ENCODE results near the gene KNSTRN. TPM values are rescaled to one million over a fixed set of nuclear protein-coding genes. Genes with fewer than 3 reads are reported as not detected.

KNSTRN gene
- total and polyA plus RNA-seq, 9 donors, result 17.8 to 24.8 (median 22.2) TPM

GRCh38 chr15:40345225-40345866 lies 37.2 kb upstream of the KNSTRN start:
- Histone ChIP-seq H3K27ac (ENCODE audit: low read length) (no peak overlapping the region), H3K4me1 (ENCODE audit: control insufficient read depth, insufficient read depth, low read length) (peaks cover 26% of the 10 kb centered on the region), H3K4me3 (ENCODE audit: low read length) (no peak overlapping the region), H3K36me3 (ENCODE audit: control insufficient read depth, insufficient read depth, low read length) (no peaks in the 10 kb centered on the region), H3K27me3 (ENCODE audit: control insufficient read depth, insufficient read depth, low read length) (no peaks in the 10 kb centered on the region), H3K9me3 (replicated peaks; ENCODE audit: control insufficient read depth, low read depth, low read length) (no peaks in the 10 kb centered on the region)
- 69% methylated on average over 6 of the region's 10 CpGs for WGBS (ENCODE audit: insufficient coverage)
- DNase-seq, result no peak

GRCh38 chr15:40345867-40346578 lies 36.5 kb upstream of the KNSTRN start:
- WGBS (ENCODE audit: insufficient coverage), result 82% methylated on average over 4 of the region's 6 CpGs
- Histone ChIP-seq H3K9me3 (replicated peaks; ENCODE audit: control insufficient read depth, low read depth, low read length) (no peaks in the 10 kb centered on the region), H3K27ac (ENCODE audit: low read length) (no peak overlapping the region), H3K27me3 (ENCODE audit: control insufficient read depth, insufficient read depth, low read length) (no peaks in the 10 kb centered on the region), H3K36me3 (ENCODE audit: control insufficient read depth, insufficient read depth, low read length) (no peaks in the 10 kb centered on the region), H3K4me1 (ENCODE audit: control insufficient read depth, insufficient read depth, low read length) (peaks cover 19% of the 10 kb centered on the region), H3K4me3 (ENCODE audit: low read length) (no peak overlapping the region)
- DNase-seq, result no peak

GRCh38 chr15:40346579-40347558 lies 35.7 kb upstream of the KNSTRN start:
- no peaks in the 10 kb centered on the region for H3K36me3 ChIP-seq (ENCODE audit: control insufficient read depth, insufficient read depth, low read length)

GRCh38 chr15:40347559-40348473 lies 34.7 kb upstream of the KNSTRN start:
- 92% methylated on average over 9 of the region's 11 CpGs for WGBS (ENCODE audit: insufficient coverage)
- H3K9me3 ChIP-seq (replicated peaks; ENCODE audit: control insufficient read depth, low read depth, low read length), result no peaks in the 10 kb centered on the region
- DNase-seq, result no peak
- H3K4me3 ChIP-seq (ENCODE audit: low read length), result no peak overlapping the region
- H3K36me3 ChIP-seq (ENCODE audit: control insufficient read depth, insufficient read depth, low read length), result no peaks in the 10 kb centered on the region
- no peak overlapping the region for H3K27ac ChIP-seq (ENCODE audit: low read length)
- H3K27me3 ChIP-seq (ENCODE audit: control insufficient read depth, insufficient read depth, low read length), result peaks cover 2% of the 10 kb centered on the region
- H3K4me1 ChIP-seq (ENCODE audit: control insufficient read depth, insufficient read depth, low read length), result peaks cover 15% of the 10 kb centered on the region

More at GRCh38 chr15:40346579-40347558, 35.7 kb upstream of the KNSTRN start:
- Histone ChIP-seq H3K27me3 (ENCODE audit: control insufficient read depth, insufficient read depth, low read length) (no peaks in the 10 kb centered on the region), H3K4me3 (ENCODE audit: low read length) (no peak overlapping the region), H3K4me1 (ENCODE audit: control insufficient read depth, insufficient read depth, low read length) (peaks cover 15% of the 10 kb centered on the region), H3K27ac (ENCODE audit: low read length) (no peak overlapping the region), H3K9me3 (replicated peaks; ENCODE audit: control insufficient read depth, low read depth, low read length) (no peaks in the 10 kb centered on the region)
- DNase-seq, result no peak
- 80% methylated on average over 14 of the region's 15 CpGs for WGBS (ENCODE audit: insufficient coverage)

GRCh38 chr15:40348474-40348870 lies 34.0 kb upstream of the KNSTRN start:
- Histone ChIP-seq H3K36me3 (ENCODE audit: control insufficient read depth, insufficient read depth, low read length) (no peaks in the 10 kb centered on the region), H3K4me3 (ENCODE audit: low read length) (no peak overlapping the region), H3K27ac (ENCODE audit: low read length) (no peak overlapping the region), H3K27me3 (ENCODE audit: control insufficient read depth, insufficient read depth, low read length) (peaks cover 2% of the 10 kb centered on the region), H3K9me3 (replicated peaks; ENCODE audit: control insufficient read depth, low read depth, low read length) (no peaks in the 10 kb centered on the region), H3K4me1 (ENCODE audit: control insufficient read depth, insufficient read depth, low read length) (peaks cover 9% of the 10 kb centered on the region)
- DNase-seq, result no peak
- 100% methylated on average over 2 of the region's 5 CpGs for WGBS (ENCODE audit: insufficient coverage)

- DNase-seq, result no peak
- 100% methylated on average over 1 of the region's 5 CpGs for WGBS (ENCODE audit: insufficient coverage)
- H3K27me3 ChIP-seq (ENCODE audit: control insufficient read depth, insufficient read depth, low read length), result peaks cover 2% of the 10 kb centered on the region
- H3K4me3 ChIP-seq (ENCODE audit: low read length), result no peak overlapping the region
- peaks cover 13% of the 10 kb centered on the region for H3K4me1 ChIP-seq (ENCODE audit: control insufficient read depth, insufficient read depth, low read length)
- H3K36me3 ChIP-seq (ENCODE audit: control insufficient read depth, insufficient read depth, low read length), result no peaks in the 10 kb centered on the region
- H3K9me3 ChIP-seq (replicated peaks; ENCODE audit: control insufficient read depth, low read depth, low read length), result no peaks in the 10 kb centered on the region
- no peak overlapping the region for H3K27ac ChIP-seq (ENCODE audit: low read length)
Measured at GRCh38 chr15:40349163-40349562, 33.4 kb upstream of the KNSTRN start.

GRCh38 chr15:40352281-40352901 lies 30.1 kb upstream of the KNSTRN start:
- DNase-seq, result no peak
- no peak overlapping the region for H3K27ac ChIP-seq (ENCODE audit: low read length)
- H3K27me3 ChIP-seq (ENCODE audit: control insufficient read depth, insufficient read depth, low read length), result peaks cover 2% of the 10 kb centered on the region
- H3K4me3 ChIP-seq (ENCODE audit: low read length), result no peak overlapping the region
- H3K4me1 ChIP-seq (ENCODE audit: control insufficient read depth, insufficient read depth, low read length), result peaks cover 14% of the 10 kb centered on the region
- H3K9me3 ChIP-seq (replicated peaks; ENCODE audit: control insufficient read depth, low read depth, low read length), result no peaks in the 10 kb centered on the region
- WGBS (ENCODE audit: insufficient coverage), result 92% methylated on average over 2 of the region's 7 CpGs
- no peaks in the 10 kb centered on the region for H3K36me3 ChIP-seq (ENCODE audit: control insufficient read depth, insufficient read depth, low read length)

GRCh38 chr15:40353697-40354096 lies 28.8 kb upstream of the KNSTRN start:
- H3K9me3 ChIP-seq (replicated peaks; ENCODE audit: control insufficient read depth, low read depth, low read length), result no peaks in the 10 kb centered on the region
- peaks cover 6% of the 10 kb centered on the region for H3K27me3 ChIP-seq (ENCODE audit: control insufficient read depth, insufficient read depth, low read length)
- WGBS (ENCODE audit: insufficient coverage), result 38% methylated on average over 4 of the region's 5 CpGs
- no peaks in the 10 kb centered on the region for H3K36me3 ChIP-seq (ENCODE audit: control insufficient read depth, insufficient read depth, low read length)
- H3K4me1 ChIP-seq (ENCODE audit: control insufficient read depth, insufficient read depth, low read length), result peaks cover 23% of the 10 kb centered on the region
- no peak for DNase-seq
- no peak overlapping the region for H3K27ac ChIP-seq (ENCODE audit: low read length)
- H3K4me3 ChIP-seq (ENCODE audit: low read length), result no peak overlapping the region

All from muscle of leg (tissue), 11 donors.